Kidney (tissue), 14 donors: ENCODE results near the gene EIF4G1. TPM values are rescaled to one million over a fixed set of nuclear protein-coding genes. Genes with fewer than 3 reads are reported as not detected.

ENCODE experiments used
- DNase-seq, 5 donors: peaks; one replicate each; pipeline ENCODE4 v3.0.0-alpha.2; 2013 to 2020
- FAIRE-seq: peaks from 2 replicates; lab custom pipeline; 2012; peaks lifted over from hg19 to GRCh38; lab: Jason Lieb, UNC
- H3K27ac ChIP-seq, 2 donors: one replicate each; pipeline ENCODE4 v1.7.0; 2013; ENCODE audit warnings: low read depth in 2 of 2, low read length in 2 of 2, inconsistent platforms in 1 of 2
- H3K27me3 ChIP-seq: one replicate; pipeline ENCODE4 v1.7.1; 2013; ENCODE audit warnings: low read length, inconsistent platforms; ENCODE audit not compliant: control insufficient read depth, insufficient read depth
- H3K36me3 ChIP-seq, 3 donors: one replicate each; pipeline versions ENCODE4 v1.7.0 to v1.7.1; 2013; ENCODE audit warnings: low read length in 3 of 3, control low read depth in 1 of 3, inconsistent platforms in 1 of 3; ENCODE audit not compliant: insufficient read depth in 3 of 3, control insufficient read depth in 2 of 3
- H3K4me1 ChIP-seq, 3 donors: one replicate each; pipeline versions ENCODE4 v1.7.0 to v1.7.1; 2013; ENCODE audit warnings: low read length in 3 of 3, inconsistent platforms in 1 of 3, low read depth in 1 of 3; ENCODE audit not compliant: control insufficient read depth in 2 of 3, insufficient read depth in 2 of 3
- H3K4me3 ChIP-seq, 3 donors: one replicate each; pipeline versions ENCODE4 v1.7.0 to v1.8.1; 2013; ENCODE audit warnings: low read length in 3 of 3, control low read depth in 1 of 3, inconsistent platforms in 1 of 3
- H3K9ac ChIP-seq, 3 donors: one replicate each; pipeline versions ENCODE4 v1.7.0 to v1.7.1; 2013; ENCODE audit warnings: low read length in 3 of 3, control low read depth in 1 of 3, inconsistent platforms in 1 of 3
- H3K9me3 ChIP-seq, 3 donors: one replicate each; pipeline versions ENCODE4 v1.7.0 to v1.7.1; 2013; ENCODE audit warnings: low read length in 3 of 3, control low read depth in 1 of 3, inconsistent platforms in 1 of 3; ENCODE audit not compliant: control insufficient read depth in 2 of 3, insufficient read depth in 1 of 3
- CTCF ChIP-seq: IDR thresholded peaks from 3 replicates; pipeline ENCODE4 v1.5.1; 2012; ENCODE audit warnings: mild to moderate bottlenecking, moderate library complexity, borderline replicate concordance; ENCODE audit not compliant: insufficient read depth; ENCODE audit errors: extremely low read depth
- intact Hi-C: fragments of 100-400 bp; cut with DNase I; formaldehyde crosslinking; loops from one replicate; pipeline ENCODE4 v1.11.1; 2022
- polyA plus RNA-seq: library from polyadenylated mRNA; stranded (reverse); fragments of 350-450 nt; fragmentation: Illumina TruSeq; extraction: RNeasy Lipid Tissue Mini Kit (QIAGEN cat#74804); gene quantifications from one replicate; pipeline ENCODE4 v1.2.3, GENCODE V29; 2014; ENCODE audit warnings: low read depth, low replicate concordance; ENCODE audit not compliant: insufficient read depth
- total RNA-seq: library from RNA; stranded (reverse); fragmentation: NEBNext Ultra II Directional; extraction: Animal tissue kit (Norgen Biotek cat#: 25700); gene quantifications from one replicate; pipeline ENCODE4 v1.2.1, GENCODE V29; 2021
- donor health status: control.
- donor health status: control.
- donor health status: control.
- donor health status: control.
- donor health status: control.
- donor health status: DM: yes; HTN: yes; CAD: no.
- donor health status: Normal renal cell carcinoma (clear cell type).

The EIF4G1 gene
- total and polyA plus RNA-seq, 2 donors from 2014 or later, result 118 to 327 TPM

GRCh38 chr3:184291044-184291737, 23.2 kb upstream of the EIF4G1 start:
- no peak overlapping the region for H3K9ac ChIP-seq
- FAIRE-seq (no peak), DNase-seq (no peak)
- H3K27ac ChIP-seq, result no peak overlapping the region
- no peak for TF ChIP-seq CTCF
- no peaks in the 10 kb centered on the region for H3K27me3 ChIP-seq
- H3K4me3 ChIP-seq, result no peak overlapping the region
- no peaks in the 10 kb centered on the region for H3K9me3 ChIP-seq
- intact Hi-C loops, result no loop called here
- no peaks in the 10 kb centered on the region for H3K4me1 ChIP-seq
- H3K36me3 ChIP-seq, result no peaks in the 10 kb centered on the region

GRCh38 chr3:184291738-184292445, 22.5 kb upstream of the EIF4G1 start:
- no peak for FAIRE-seq
- H3K9ac ChIP-seq, result no peak overlapping the region
- H3K4me3 ChIP-seq, result no peak overlapping the region
- no peaks in the 10 kb centered on the region for H3K4me1 ChIP-seq
- TF ChIP-seq CTCF, result no peak
- H3K27ac ChIP-seq, result no peak overlapping the region
- intact Hi-C loops, result no loop called here
- H3K9me3 ChIP-seq, result no peaks in the 10 kb centered on the region
- H3K36me3 ChIP-seq, result no peaks in the 10 kb centered on the region
- no peaks in the 10 kb centered on the region for H3K27me3 ChIP-seq
- no peak for DNase-seq

GRCh38 chr3:184295771-184296170, 18.6 kb upstream of the EIF4G1 start:
- no peak overlapping the region for H3K9ac ChIP-seq
- H3K9me3 ChIP-seq, result no peaks in the 10 kb centered on the region
- peaks cover 3 to 10% (median 5%) of the 10 kb centered on the region in 3 donors for H3K4me1 ChIP-seq
- H3K36me3 ChIP-seq, result peaks cover 3 to 6% (median 6%) of the 10 kb centered on the region in 3 donors
- H3K27ac ChIP-seq, result no peak overlapping the region
- intact Hi-C loops, result no loop called here
- DNase-seq (no peak), FAIRE-seq (no peak)
- no peak overlapping the region for H3K4me3 ChIP-seq
- no peak for TF ChIP-seq CTCF
- H3K27me3 ChIP-seq, result no peaks in the 10 kb centered on the region
